ENCODE data around the gene GRM1.

DNA sequence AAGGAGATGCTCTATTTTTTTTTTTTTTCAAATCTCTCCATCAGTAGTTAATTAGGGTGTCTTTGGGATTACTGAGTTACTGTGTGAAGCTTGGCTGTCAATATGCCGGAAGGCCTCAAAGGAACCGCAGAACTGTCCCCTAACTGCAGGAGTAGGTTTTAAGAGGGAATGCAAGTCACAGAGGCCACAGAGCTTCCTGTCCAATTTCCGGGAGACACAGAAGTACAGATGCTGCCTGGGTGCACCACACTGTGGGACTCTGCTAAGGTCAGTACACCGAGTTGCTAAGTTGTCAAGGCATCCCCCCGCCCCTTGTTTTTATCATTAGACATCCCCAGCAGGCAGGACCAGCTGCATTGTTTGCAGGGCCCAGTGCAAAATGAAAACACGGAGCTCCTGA, 394.6 kb downstream of the GRM1 start:
- TF ChIP-seq, protein P1, sequence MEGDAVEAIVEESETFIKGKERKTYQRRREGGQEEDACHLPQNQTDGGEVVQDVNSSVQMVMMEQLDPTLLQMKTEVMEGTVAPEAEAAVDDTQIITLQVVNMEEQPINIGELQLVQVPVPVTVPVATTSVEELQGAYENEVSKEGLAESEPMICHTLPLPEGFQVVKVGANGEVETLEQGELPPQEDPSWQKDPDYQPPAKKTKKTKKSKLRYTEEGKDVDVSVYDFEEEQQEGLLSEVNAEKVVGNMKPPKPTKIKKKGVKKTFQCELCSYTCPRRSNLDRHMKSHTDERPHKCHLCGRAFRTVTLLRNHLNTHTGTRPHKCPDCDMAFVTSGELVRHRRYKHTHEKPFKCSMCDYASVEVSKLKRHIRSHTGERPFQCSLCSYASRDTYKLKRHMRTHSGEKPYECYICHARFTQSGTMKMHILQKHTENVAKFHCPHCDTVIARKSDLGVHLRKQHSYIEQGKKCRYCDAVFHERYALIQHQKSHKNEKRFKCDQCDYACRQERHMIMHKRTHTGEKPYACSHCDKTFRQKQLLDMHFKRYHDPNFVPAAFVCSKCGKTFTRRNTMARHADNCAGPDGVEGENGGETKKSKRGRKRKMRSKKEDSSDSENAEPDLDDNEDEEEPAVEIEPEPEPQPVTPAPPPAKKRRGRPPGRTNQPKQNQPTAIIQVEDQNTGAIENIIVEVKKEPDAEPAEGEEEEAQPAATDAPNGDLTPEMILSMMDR (IDR thresholded peaks at IDR 0.05; ENCODE audit: low read depth, low read length): no peak
- TF ChIP-seq EZH2phosphoT487 (IDR thresholded peaks at IDR 0.05; ENCODE audit: low read depth): no peak

All from OCI-LY3 (cell line).